Parathyroid adenoma (tissue), 2 donors: ENCODE measurements around the gene PITX1.

Source experiments
- H2AFZ ChIP-seq: fragments of 300-600 bp; sonication (generic); one replicate; pipeline ENCODE4 v1.7.0; 2017; ENCODE audit warnings: antibody characterized with exemption, mild to moderate bottlenecking
- H3K27ac ChIP-seq: fragments of 300-600 bp; sonication (generic); one replicate; pipeline ENCODE4 v1.7.0; 2017
- H3K27me3 ChIP-seq: fragments of 300-600 bp; sonication (generic); one replicate; pipeline ENCODE4 v1.7.0; 2017; ENCODE audit warnings: low read length; ENCODE audit not compliant: control insufficient read depth, insufficient read depth
- H3K36me3 ChIP-seq: fragments of 300-600 bp; sonication (generic); one replicate; pipeline ENCODE4 v1.7.0; 2017; ENCODE audit warnings: low read length; ENCODE audit not compliant: control insufficient read depth, insufficient read depth
- H3K4me1 ChIP-seq: fragments of 300-600 bp; sonication (generic); one replicate; pipeline ENCODE4 v1.7.0; 2017; ENCODE audit warnings: control low read depth
- H3K4me2 ChIP-seq: fragments of 300-600 bp; sonication (generic); one replicate; pipeline ENCODE4 v1.7.0; 2017; ENCODE audit warnings: low read length
- H3K4me3 ChIP-seq: fragments of 300-600 bp; sonication (generic); one replicate; pipeline ENCODE4 v1.7.0; 2017; ENCODE audit warnings: low read depth, low read length
- H3K79me2 ChIP-seq: fragments of 300-600 bp; sonication (generic); one replicate; pipeline ENCODE4 v1.7.0; 2017; ENCODE audit warnings: control low read depth
- H3K9ac ChIP-seq: fragments of 300-600 bp; sonication (generic); one replicate; pipeline ENCODE4 v1.7.0; 2017; ENCODE audit warnings: mild to moderate bottlenecking
- H3K9me3 ChIP-seq: fragments of 300-600 bp; sonication (generic); one replicate; pipeline ENCODE4 v1.7.0; 2017; ENCODE audit warnings: low read length; ENCODE audit not compliant: control insufficient read depth
- TF ChIP-seq, protein P1 (sequence below): fragments of 300-600 bp; sonication (generic); IDR thresholded peaks from one replicate; pipeline ENCODE4 v1.7.0; 2017; ENCODE audit warnings: antibody characterized with exemption, mild to moderate bottlenecking
- donor health status: primary hyperparathyroidism.

Gene PITX1

DNA sequence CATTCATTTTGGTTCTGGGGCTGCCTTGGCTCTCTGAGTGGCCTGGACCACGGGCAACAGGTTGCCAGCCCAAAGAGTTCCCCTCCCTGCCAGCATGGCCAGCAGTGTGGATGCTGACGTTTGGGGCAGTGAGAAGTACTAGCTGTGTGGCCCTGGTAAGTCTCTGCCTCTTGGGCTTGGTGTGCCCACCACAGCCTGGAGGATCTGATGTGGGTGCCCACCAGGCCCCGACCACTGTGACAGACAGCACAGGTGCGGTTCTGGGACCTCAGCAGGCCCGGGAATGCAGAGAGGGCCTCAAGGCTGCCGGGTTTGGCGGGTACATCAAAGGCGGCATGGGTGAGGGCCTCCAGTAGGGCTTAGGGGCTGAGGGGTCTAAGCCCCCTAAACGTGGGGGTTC is 33.6 kb upstream of the PITX1 start:
- TF ChIP-seq, protein P1, sequence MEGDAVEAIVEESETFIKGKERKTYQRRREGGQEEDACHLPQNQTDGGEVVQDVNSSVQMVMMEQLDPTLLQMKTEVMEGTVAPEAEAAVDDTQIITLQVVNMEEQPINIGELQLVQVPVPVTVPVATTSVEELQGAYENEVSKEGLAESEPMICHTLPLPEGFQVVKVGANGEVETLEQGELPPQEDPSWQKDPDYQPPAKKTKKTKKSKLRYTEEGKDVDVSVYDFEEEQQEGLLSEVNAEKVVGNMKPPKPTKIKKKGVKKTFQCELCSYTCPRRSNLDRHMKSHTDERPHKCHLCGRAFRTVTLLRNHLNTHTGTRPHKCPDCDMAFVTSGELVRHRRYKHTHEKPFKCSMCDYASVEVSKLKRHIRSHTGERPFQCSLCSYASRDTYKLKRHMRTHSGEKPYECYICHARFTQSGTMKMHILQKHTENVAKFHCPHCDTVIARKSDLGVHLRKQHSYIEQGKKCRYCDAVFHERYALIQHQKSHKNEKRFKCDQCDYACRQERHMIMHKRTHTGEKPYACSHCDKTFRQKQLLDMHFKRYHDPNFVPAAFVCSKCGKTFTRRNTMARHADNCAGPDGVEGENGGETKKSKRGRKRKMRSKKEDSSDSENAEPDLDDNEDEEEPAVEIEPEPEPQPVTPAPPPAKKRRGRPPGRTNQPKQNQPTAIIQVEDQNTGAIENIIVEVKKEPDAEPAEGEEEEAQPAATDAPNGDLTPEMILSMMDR: no peak
- Histone ChIP-seq H3K27ac (no peak overlapping the region), H3K27me3 (no peaks in the 10 kb centered on the region), H3K4me1 (no peaks in the 10 kb centered on the region), H3K9me3 (no peaks in the 10 kb centered on the region), H3K79me2 (no peaks in the 10 kb centered on the region), H2AFZ (no peak overlapping the region), H3K4me2 (no peak overlapping the region), H3K36me3 (no peaks in the 10 kb centered on the region), H3K9ac (no peak overlapping the region), H3K4me3 (no peak overlapping the region)

DNA sequence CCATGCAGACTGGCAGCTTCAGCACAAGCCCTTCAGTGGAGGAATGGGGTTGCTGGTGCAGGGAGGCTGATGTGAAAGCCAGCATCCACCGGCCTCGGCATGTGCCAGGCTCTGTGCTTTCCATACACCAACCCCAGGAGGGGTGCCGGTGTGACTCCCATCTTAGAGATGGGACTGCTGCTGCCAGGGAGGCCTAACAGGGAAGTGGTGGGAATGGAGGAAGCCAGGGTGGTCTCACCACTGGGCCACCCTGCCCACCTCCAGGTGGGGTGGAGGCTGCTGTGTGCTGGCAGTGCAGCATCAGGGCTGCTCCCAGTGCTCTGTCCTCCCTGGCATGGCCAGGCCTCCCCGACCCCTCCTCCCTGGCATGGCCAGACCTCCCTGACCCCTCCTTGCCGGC is 32.8 kb upstream of the PITX1 start:
- Histone ChIP-seq H3K27me3 (no peaks in the 10 kb centered on the region), H3K9me3 (no peaks in the 10 kb centered on the region), H3K4me1 (no peaks in the 10 kb centered on the region)

DNA sequence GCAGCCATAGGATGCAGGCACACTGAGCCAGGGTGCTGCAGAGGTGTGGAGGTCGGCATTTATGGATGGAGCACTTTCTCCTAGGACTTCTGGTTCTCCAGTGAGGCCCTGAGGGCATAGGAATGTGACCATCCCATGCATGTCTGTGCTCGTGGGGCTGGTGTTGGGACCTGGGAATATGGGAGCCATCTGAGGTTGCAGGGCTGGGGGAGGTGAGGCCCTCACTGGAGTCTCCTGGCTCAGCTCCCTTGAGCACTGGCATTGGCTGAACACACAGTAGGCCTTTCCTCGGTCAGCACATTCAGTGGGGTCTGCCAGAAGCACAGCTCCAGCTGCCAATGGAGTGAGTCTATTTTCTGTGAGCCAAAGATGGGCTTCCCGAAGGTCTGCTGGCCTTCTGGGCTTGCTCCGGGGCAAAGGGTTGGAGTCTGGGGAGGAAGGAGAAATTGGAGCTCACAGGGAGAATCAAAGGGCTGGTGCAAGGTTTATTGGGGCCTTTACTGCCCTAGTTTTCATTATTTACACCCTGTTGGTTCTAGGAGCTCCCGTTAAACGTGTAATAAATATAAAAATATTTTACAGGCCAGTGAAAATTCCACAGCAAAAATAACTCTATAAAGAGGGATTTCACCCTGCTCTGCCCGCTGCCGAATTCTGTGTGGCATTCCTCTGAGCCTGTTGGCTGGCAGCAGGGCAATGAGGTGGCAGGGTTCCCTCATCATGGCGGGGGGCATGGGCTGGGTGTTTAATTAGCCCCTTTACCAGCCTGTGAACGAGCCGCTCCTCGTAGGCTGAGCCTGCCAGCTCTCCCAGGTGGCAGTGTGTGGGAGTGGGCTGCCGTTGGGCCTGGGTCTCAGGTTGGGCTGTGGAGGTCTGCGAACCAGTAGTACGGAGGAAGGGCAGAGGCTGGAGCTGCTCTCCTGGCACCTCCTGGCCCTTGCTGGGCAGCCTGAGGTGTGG is 31.6 kb upstream of the PITX1 start:
- no peak overlapping the region for H3K9ac ChIP-seq
- no peaks in the 10 kb centered on the region for H3K4me1 ChIP-seq
- no peak overlapping the region for H3K4me2 ChIP-seq
- H3K79me2 ChIP-seq: no peaks in the 10 kb centered on the region
- no peak overlapping the region for H2AFZ ChIP-seq
- TF ChIP-seq, protein P1: no peak
- no peak overlapping the region for H3K4me3 ChIP-seq
- no peak overlapping the region for H3K27ac ChIP-seq
- no peaks in the 10 kb centered on the region for H3K36me3 ChIP-seq
- H3K9me3 ChIP-seq: no peaks in the 10 kb centered on the region
- no peaks in the 10 kb centered on the region for H3K27me3 ChIP-seq

More for the DNA sequence above, 32.8 kb upstream of the PITX1 start:
- no peak overlapping the region for H3K27ac ChIP-seq
- TF ChIP-seq, protein P1: no peak
- H3K9ac ChIP-seq: no peak overlapping the region
- H3K4me3 ChIP-seq: no peak overlapping the region
- no peak overlapping the region for H3K4me2 ChIP-seq
- H3K36me3 ChIP-seq: no peaks in the 10 kb centered on the region
- no peaks in the 10 kb centered on the region for H3K79me2 ChIP-seq
- no peak overlapping the region for H2AFZ ChIP-seq

DNA sequence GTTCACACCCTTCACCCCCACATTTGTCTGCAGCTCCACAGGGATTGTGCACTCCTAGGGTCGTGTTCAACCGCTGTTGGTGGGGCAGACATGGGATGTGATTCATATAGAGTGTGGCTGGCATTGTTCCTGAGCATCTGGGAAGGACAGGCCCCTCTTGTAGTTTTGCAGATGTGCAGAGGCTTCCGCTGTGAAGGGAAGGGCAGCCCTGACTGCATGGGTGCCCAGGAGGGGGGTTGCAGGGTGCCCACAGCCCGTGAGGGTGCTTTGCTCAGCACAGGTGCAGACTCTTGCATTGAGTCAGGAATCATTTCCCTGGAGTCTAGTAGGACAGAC is 30.2 kb upstream of the PITX1 start:
- Histone ChIP-seq H2AFZ (no peak overlapping the region), H3K27ac (no peak overlapping the region), H3K4me2 (no peak overlapping the region), H3K79me2 (no peaks in the 10 kb centered on the region), H3K27me3 (no peaks in the 10 kb centered on the region), H3K9me3 (no peaks in the 10 kb centered on the region), H3K36me3 (no peaks in the 10 kb centered on the region), H3K4me3 (no peak overlapping the region), H3K4me1 (no peaks in the 10 kb centered on the region), H3K9ac (no peak overlapping the region)
- TF ChIP-seq, protein P1: no peak
